HAP-1 (cell line): Measurements from ENCODE around the gene HACD2.

ENCODE experiments used
- DNase-seq, 2 experiments: peaks; one replicate each; pipeline ENCODE4 v3.0.0-alpha.2; 2016 to 2020; ENCODE audit warnings: low spot score in 2 of 2
- H3K27me3 ChIP-seq: fragments of 250-450 bp; sonication (Bioruptor Pico); 2 replicates; pipeline ENCODE4 v1.5.1; 2020; ENCODE audit warnings: low read depth, mild to moderate bottlenecking, moderate library complexity
- H3K36me3 ChIP-seq: fragments of 250-450 bp; sonication (Bioruptor Pico); replicated peaks from 2 replicates; pipeline ENCODE4 v1.5.1; 2020; ENCODE audit warnings: mild to moderate bottlenecking
- H3K4me1 ChIP-seq: fragments of 250-450 bp; sonication (Bioruptor Pico); 2 replicates; pipeline ENCODE4 v1.5.1; 2020; ENCODE audit warnings: mild to moderate bottlenecking
- H3K4me3 ChIP-seq: fragments of 250-450 bp; sonication (Bioruptor Pico); 2 replicates; pipeline ENCODE4 v1.5.1; 2020; ENCODE audit warnings: mild to moderate bottlenecking, moderate library complexity
- H3K9me3 ChIP-seq: fragments of 250-450 bp; sonication (Bioruptor Pico); 2 replicates; pipeline ENCODE4 v1.5.1; 2020; ENCODE audit warnings: mild to moderate bottlenecking, moderate library complexity
- in situ Hi-C: fragments of 300-500 bp; cut with MboI; formaldehyde crosslinking; loops from 3 replicates; pipeline ENCODE4 v1.14.3; 2020; ENCODE audit warnings: low sequenced_read_pairs, inconsistent platforms, mixed read lengths

HACD2 gene

GRCh38 chr3:123540285-123540684 lies 44.6 kb downstream of the HACD2 start:
- no peaks in the 10 kb centered on the region for H3K36me3 ChIP-seq
- no peak for DNase-seq
- H3K4me3 ChIP-seq: no peak overlapping the region
- in situ Hi-C loops: no loop called here
- no peaks in the 10 kb centered on the region for H3K9me3 ChIP-seq
- H3K27me3 ChIP-seq: no peaks in the 10 kb centered on the region
- H3K4me1 ChIP-seq: peaks cover 3% of the 10 kb centered on the region; the same call in 1 of the 2 replicates

GRCh38 chr3:123536153-123536895 lies 48.5 kb downstream of the HACD2 start:
- DNase-seq: no peak
- Histone ChIP-seq H3K27me3 (no peaks in the 10 kb centered on the region), H3K9me3 (no peaks in the 10 kb centered on the region), H3K36me3 (no peaks in the 10 kb centered on the region), H3K4me1 (no peaks in the 10 kb centered on the region; the same call in 1 of the 2 replicates), H3K4me3 (no peak overlapping the region)
- in situ Hi-C loops: no loop called here

GRCh38 chr3:123535580-123535979 lies 49.3 kb downstream of the HACD2 start:
- no peaks in the 10 kb centered on the region for H3K27me3 ChIP-seq
- no peaks in the 10 kb centered on the region for H3K36me3 ChIP-seq
- H3K4me3 ChIP-seq: no peak overlapping the region
- no peaks in the 10 kb centered on the region; the same call in 1 of the 2 replicates for H3K4me1 ChIP-seq
- DNase-seq: no peak
- no peaks in the 10 kb centered on the region for H3K9me3 ChIP-seq
- in situ Hi-C loops: no loop called here

- no peaks in the 10 kb centered on the region for H3K36me3 ChIP-seq
- no peak for DNase-seq
- no peak overlapping the region for H3K4me3 ChIP-seq
- no peaks in the 10 kb centered on the region for H3K9me3 ChIP-seq
- no peaks in the 10 kb centered on the region for H3K27me3 ChIP-seq
- in situ Hi-C loops: no loop called here
- H3K4me1 ChIP-seq: no peaks in the 10 kb centered on the region
Measured at GRCh38 chr3:123534264-123534663, 50.6 kb downstream of the HACD2 start.

GRCh38 chr3:123533554-123534159 lies 51.2 kb downstream of the HACD2 start:
- in situ Hi-C loops: no loop called here
- Histone ChIP-seq H3K27me3 (no peaks in the 10 kb centered on the region), H3K36me3 (no peaks in the 10 kb centered on the region), H3K4me1 (no peaks in the 10 kb centered on the region), H3K9me3 (no peaks in the 10 kb centered on the region), H3K4me3 (no peak overlapping the region)
- DNase-seq: no peak

GRCh38 chr3:123528130-123528529 lies 56.7 kb downstream of the HACD2 start:
- H3K9me3 ChIP-seq: no peaks in the 10 kb centered on the region
- in situ Hi-C loops: no loop called here

GRCh38 chr3:123527046-123527445 lies 57.8 kb downstream of the HACD2 start:
- Histone ChIP-seq H3K4me1 (no peaks in the 10 kb centered on the region), H3K4me3 (no peak overlapping the region), H3K36me3 (peaks cover 12% of the 10 kb centered on the region), H3K9me3 (no peaks in the 10 kb centered on the region), H3K27me3 (no peaks in the 10 kb centered on the region)
- DNase-seq: no peak
- in situ Hi-C loops: no loop called here

More at GRCh38 chr3:123528130-123528529, 56.7 kb downstream of the HACD2 start:
- Histone ChIP-seq H3K36me3 (peaks cover 12% of the 10 kb centered on the region), H3K27me3 (no peaks in the 10 kb centered on the region), H3K4me3 (no peak overlapping the region), H3K4me1 (no peaks in the 10 kb centered on the region)
- DNase-seq: no peak

- Histone ChIP-seq H3K4me1 (no peaks in the 10 kb centered on the region), H3K9me3 (no peaks in the 10 kb centered on the region), H3K36me3 (peaks cover 12% of the 10 kb centered on the region), H3K27me3 (no peaks in the 10 kb centered on the region), H3K4me3 (no peak overlapping the region)
- DNase-seq: no peak
- in situ Hi-C loops: no loop called here
Measured at GRCh38 chr3:123526474-123526873, 58.4 kb downstream of the HACD2 start.

GRCh38 chr3:123525433-123525832 lies 59.4 kb downstream of the HACD2 start:
- H3K27me3 ChIP-seq: no peaks in the 10 kb centered on the region
- no peak for DNase-seq
- H3K9me3 ChIP-seq: no peaks in the 10 kb centered on the region
- peaks cover 12% of the 10 kb centered on the region for H3K36me3 ChIP-seq
- no peaks in the 10 kb centered on the region for H3K4me1 ChIP-seq
- in situ Hi-C loops: no loop called here
- H3K4me3 ChIP-seq: no peak overlapping the region

GRCh38 chr3:123524981-123525380 lies 59.9 kb downstream of the HACD2 start:
- Histone ChIP-seq H3K36me3 (peaks cover 12% of the 10 kb centered on the region), H3K9me3 (no peaks in the 10 kb centered on the region), H3K4me3 (no peak overlapping the region), H3K4me1 (no peaks in the 10 kb centered on the region), H3K27me3 (no peaks in the 10 kb centered on the region)
- in situ Hi-C loops: no loop called here
- DNase-seq: no peak

- no peak for DNase-seq
- no peak overlapping the region for H3K4me3 ChIP-seq
- no peaks in the 10 kb centered on the region for H3K4me1 ChIP-seq
- H3K36me3 ChIP-seq: peaks cover 7% of the 10 kb centered on the region
- in situ Hi-C loops: no loop called here
- H3K9me3 ChIP-seq: no peaks in the 10 kb centered on the region
- no peaks in the 10 kb centered on the region for H3K27me3 ChIP-seq
Measured at GRCh38 chr3:123523023-123523412, 61.8 kb downstream of the HACD2 start.

- Histone ChIP-seq H3K36me3 (peaks cover 1% of the 10 kb centered on the region), H3K4me3 (no peak overlapping the region), H3K9me3 (no peaks in the 10 kb centered on the region), H3K4me1 (no peaks in the 10 kb centered on the region), H3K27me3 (no peaks in the 10 kb centered on the region)
- in situ Hi-C loops: no loop called here
- DNase-seq: no peak
Measured at GRCh38 chr3:123522320-123523022, 62.4 kb downstream of the HACD2 start.

- Histone ChIP-seq H3K9me3 (no peaks in the 10 kb centered on the region), H3K4me1 (no peaks in the 10 kb centered on the region), H3K4me3 (no peak overlapping the region), H3K36me3 (no peaks in the 10 kb centered on the region; the same call in 1 of the 2 replicates), H3K27me3 (no peaks in the 10 kb centered on the region)
- no peak for DNase-seq
- in situ Hi-C loops: no loop called here
Measured at GRCh38 chr3:123521179-123521969, 63.5 kb downstream of the HACD2 start.
